ENCODE measurements around the gene NHSL2. TPM values are rescaled to one million over a fixed set of nuclear protein-coding genes. Genes with fewer than 3 reads are reported as not detected.

NHSL2 gene
- total and polyA plus RNA-seq, 10 donors: 0.24 to 20.8 (median 10.1) TPM

- WGBS, 5 donors: 45 to 65% (median 53%) methylated on average over 2 of the region's 2 CpGs
These were observed 84.5 kb downstream of the NHSL2 start for GRCh38 chrX:71995122-71995521.

GRCh38 chrX:71996136-71996535 lies 85.5 kb downstream of the NHSL2 start:
- Histone ChIP-seq H3K36me3 (no peaks in the 10 kb centered on the region), H3K9me3 (no peaks in the 10 kb centered on the region), H3K4me3 (no peak overlapping the region), H3K4me1 (no peaks in the 10 kb centered on the region), H3K27me3 (replicated peaks in 1 of 7) (no peaks in the 10 kb centered on the region), H3K27ac (no peak overlapping the region)
- intact Hi-C loops (cut with DNase I; ENCODE audit: low total_unique reads): no loop called here
- TF ChIP-seq CTCF (IDR thresholded peaks at IDR 0.05 in 8 of 11, conservative IDR thresholded peaks at IDR 0.05 in 3 of 11) (no peak), POLR2A (IDR thresholded peaks at IDR 0.05) (no peak), POLR2AphosphoS5 (IDR thresholded peaks at IDR 0.05) (no peak)
- WGBS, 5 donors: 72 to 85% (median 80%) methylated on average over 3 of the region's 3 CpGs
- DNase-seq: no peak

More at GRCh38 chrX:71995122-71995521, 84.5 kb downstream of the NHSL2 start:
- H3K36me3 ChIP-seq: no peaks in the 10 kb centered on the region
- H3K9me3 ChIP-seq: no peaks in the 10 kb centered on the region
- no peak overlapping the region for H3K4me3 ChIP-seq
- H3K27me3 ChIP-seq (replicated peaks in 1 of 7): no peaks in the 10 kb centered on the region
- no peak overlapping the region for H3K27ac ChIP-seq
- TF ChIP-seq CTCF (IDR thresholded peaks at IDR 0.05 in 8 of 11, conservative IDR thresholded peaks at IDR 0.05 in 3 of 11) (no peak), POLR2A (IDR thresholded peaks at IDR 0.05) (no peak), POLR2AphosphoS5 (IDR thresholded peaks at IDR 0.05) (no peak)
- intact Hi-C loops (cut with DNase I; ENCODE audit: low total_unique reads): no loop called here
- H3K4me1 ChIP-seq: no peaks in the 10 kb centered on the region
- no peak for DNase-seq

- intact Hi-C loops (cut with DNase I; ENCODE audit: low total_unique reads): no loop called here
- Histone ChIP-seq H3K27ac (no peak overlapping the region), H3K36me3 (no peaks in the 10 kb centered on the region), H3K27me3 (replicated peaks in 1 of 7) (no peaks in the 10 kb centered on the region), H3K4me3 (no peak overlapping the region), H3K4me1 (no peaks in the 10 kb centered on the region), H3K9me3 (no peaks in the 10 kb centered on the region)
- TF ChIP-seq POLR2A (IDR thresholded peaks at IDR 0.05): no peak
- no peak for TF ChIP-seq CTCF (IDR thresholded peaks at IDR 0.05 in 8 of 11, conservative IDR thresholded peaks at IDR 0.05 in 3 of 11)
- TF ChIP-seq POLR2AphosphoS5 (IDR thresholded peaks at IDR 0.05): no peak
- no peak for DNase-seq
- 72 to 92% (median 81%) methylated on average over 5 to 6 of the region's 6 CpGs for WGBS, 5 donors
These were observed 86.2 kb downstream of the NHSL2 start for GRCh38 chrX:71996826-71997225.

- Histone ChIP-seq H3K4me1 (no peaks in the 10 kb centered on the region), H3K36me3 (no peaks in the 10 kb centered on the region), H3K27me3 (replicated peaks in 1 of 7) (no peaks in the 10 kb centered on the region), H3K27ac (no peak overlapping the region), H3K4me3 (no peak overlapping the region), H3K9me3 (no peaks in the 10 kb centered on the region)
- no peak for DNase-seq
- intact Hi-C loops (cut with DNase I; ENCODE audit: low total_unique reads): no loop called here
- 58 to 78% (median 73%) methylated on average over 3 of the region's 3 CpGs for WGBS, 5 donors
- no peak for TF ChIP-seq POLR2A (IDR thresholded peaks at IDR 0.05)
- TF ChIP-seq POLR2AphosphoS5 (IDR thresholded peaks at IDR 0.05): no peak
- TF ChIP-seq CTCF (IDR thresholded peaks at IDR 0.05 in 8 of 11, conservative IDR thresholded peaks at IDR 0.05 in 3 of 11): no peak
These were observed 86.7 kb downstream of the NHSL2 start for GRCh38 chrX:71997320-71997719.

Data from spleen (tissue), 11 donors.